ENCODE measurements around the gene C19orf73. TPM values are rescaled to one million over a fixed set of nuclear protein-coding genes. Genes with fewer than 3 reads are reported as not detected.
A peak's percentile ranks its signal among the peaks of the same experiment; 100 is the strongest.
"Not testable (repeated sequence)": the region's sequence is repeated elsewhere in the genome, so short reads cannot be mapped to it uniquely, and the experiment has no call there.

Gene C19orf73
- total RNA-seq, 1 donor from 2014 or later: not detected

- Histone ChIP-seq H3K4me1 (ENCODE audit: control insufficient read depth in 3 of 3, insufficient read depth in 3 of 3, low read length in 3 of 3) (peaks cover 34 to 65% (median 52%) of the 10 kb centered on the region in 3 donors), H3K9ac (ENCODE audit: low read depth in 1 of 3, low read length in 3 of 3) (peak overlapping the region; percentile 83 to 92 (median 90)), H3K27ac (ENCODE audit: low read depth, low read length) (peak overlapping the region; percentile 83), H3K27me3 (ENCODE audit: control insufficient read depth in 3 of 3, insufficient read depth in 3 of 3, low read length in 3 of 3) (no peaks in the 10 kb centered on the region), H3K9me3 (ENCODE audit: control insufficient read depth in 3 of 3, low read length in 3 of 3) (no peaks in the 10 kb centered on the region), H3K4me3 (ENCODE audit: low read length in 3 of 3) (peak overlapping the region; percentile 91 to 94 (median 92)), H3K36me3 (ENCODE audit: control insufficient read depth in 3 of 3, insufficient read depth in 3 of 3, low read length in 3 of 3) (peaks cover 0 to 9% (median 0%) of the 10 kb centered on the region in 3 donors)
These were observed 30.7 kb upstream of the C19orf73 start for GRCh38 chr19:49149652-49150105.

DNA sequence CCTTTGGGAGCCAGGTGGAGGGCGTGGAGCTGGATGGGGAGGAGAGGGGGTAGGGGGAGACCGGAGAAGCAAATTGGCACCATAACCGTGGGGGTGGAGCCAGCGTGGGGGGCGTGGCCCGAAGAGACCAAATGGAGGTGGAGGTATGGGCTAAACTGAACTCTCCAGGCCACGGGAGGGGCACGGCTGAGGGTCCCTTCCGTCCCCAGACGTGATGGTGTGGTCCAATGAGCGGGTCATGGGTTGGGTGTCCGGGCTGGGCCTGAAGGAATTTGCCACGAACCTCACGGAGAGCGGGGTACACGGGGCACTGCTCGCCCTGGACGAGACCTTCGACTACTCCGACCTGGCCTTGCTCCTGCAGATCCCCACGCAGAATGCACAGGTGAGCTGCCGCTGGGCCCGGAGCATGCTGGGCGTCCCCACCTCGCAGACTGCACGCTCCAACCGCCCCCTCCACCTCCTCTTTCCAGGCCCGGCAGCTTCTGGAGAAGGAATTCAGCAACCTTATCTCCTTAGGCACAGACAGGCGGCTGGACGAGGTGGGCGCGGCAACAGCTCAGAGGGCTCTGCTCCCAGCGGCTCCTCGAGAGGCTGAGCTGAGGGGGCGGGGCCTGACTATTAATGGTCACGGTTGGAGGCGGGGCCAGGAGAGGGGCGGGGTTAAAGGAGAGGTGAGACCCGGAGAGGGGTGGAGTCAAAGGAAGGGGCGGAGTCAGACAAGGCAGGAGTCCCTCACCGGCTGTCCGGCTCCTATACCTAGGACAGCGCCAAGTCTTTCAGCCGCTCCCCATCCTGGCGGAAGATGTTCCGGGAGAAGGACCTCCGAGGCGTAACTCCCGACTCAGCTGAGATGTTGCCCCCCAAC is 30.1 kb upstream of the C19orf73 start:
- H3K9ac ChIP-seq (ENCODE audit: low read depth in 1 of 3, low read length in 3 of 3): peak overlapping the region; percentile 83 to 92 (median 90)
- H3K4me3 ChIP-seq (ENCODE audit: low read length in 3 of 3): peak overlapping the region; percentile 91 to 94 (median 92)

DNA sequence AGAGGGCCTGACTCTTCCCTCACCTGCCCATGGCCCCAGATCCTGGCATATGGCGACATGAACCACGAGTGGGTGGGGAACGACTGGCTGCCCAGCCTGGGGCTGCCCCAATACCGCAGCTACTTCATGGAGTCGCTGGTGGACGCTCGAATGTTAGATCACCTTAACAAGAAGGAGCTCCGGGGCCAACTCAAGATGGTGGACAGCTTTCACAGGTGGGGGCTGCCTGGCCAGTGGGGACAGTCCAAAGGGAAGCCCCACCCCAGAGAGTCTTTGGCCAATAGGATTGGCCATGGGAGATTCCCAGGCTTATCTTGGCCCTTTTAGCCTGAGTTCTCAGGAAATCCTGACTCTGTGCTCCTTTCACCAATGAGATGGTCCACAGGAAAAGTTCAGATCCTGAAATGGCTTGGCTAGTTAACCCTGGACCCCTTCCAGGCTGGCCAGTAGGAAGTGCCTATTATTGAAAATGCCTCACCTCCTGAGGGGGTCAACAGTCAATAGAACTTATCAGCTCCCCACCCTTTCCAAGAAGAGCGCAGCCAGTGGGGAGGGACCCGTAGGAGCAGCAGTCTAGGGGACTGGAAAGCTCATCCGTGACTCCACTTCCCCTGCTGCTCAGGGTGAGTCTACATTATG is 29.2 kb upstream of the C19orf73 start:
- H3K4me1 ChIP-seq (ENCODE audit: control insufficient read depth in 3 of 3, insufficient read depth in 3 of 3, low read length in 3 of 3): peaks cover 26 to 54% (median 40%) of the 10 kb centered on the region in 3 donors
- H3K9me3 ChIP-seq (ENCODE audit: control insufficient read depth in 3 of 3, low read length in 3 of 3): no peaks in the 10 kb centered on the region
- peak overlapping the region; percentile 83 for H3K27ac ChIP-seq (ENCODE audit: low read depth, low read length)
- H3K4me3 ChIP-seq (ENCODE audit: low read length in 3 of 3): peak overlapping the region; percentile 62 to 94 (median 92)
- H3K9ac ChIP-seq (ENCODE audit: low read depth in 1 of 3, low read length in 3 of 3): peak overlapping the region in 2 of 3 donors; percentile 50 to 77
- H3K36me3 ChIP-seq (ENCODE audit: control insufficient read depth in 3 of 3, insufficient read depth in 3 of 3, low read length in 3 of 3): peaks cover 0 to 8% (median 0%) of the 10 kb centered on the region in 3 donors
- H3K27me3 ChIP-seq (ENCODE audit: control insufficient read depth in 3 of 3, insufficient read depth in 3 of 3, low read length in 3 of 3): no peaks in the 10 kb centered on the region

More for the DNA sequence above, 30.1 kb upstream of the C19orf73 start:
- Histone ChIP-seq H3K4me1 (ENCODE audit: control insufficient read depth in 3 of 3, insufficient read depth in 3 of 3, low read length in 3 of 3) (peaks cover 31 to 59% (median 47%) of the 10 kb centered on the region in 3 donors), H3K27me3 (ENCODE audit: control insufficient read depth in 3 of 3, insufficient read depth in 3 of 3, low read length in 3 of 3) (no peaks in the 10 kb centered on the region), H3K9me3 (ENCODE audit: control insufficient read depth in 3 of 3, low read length in 3 of 3) (no peaks in the 10 kb centered on the region), H3K27ac (ENCODE audit: low read depth, low read length) (peak overlapping the region; percentile 83), H3K36me3 (ENCODE audit: control insufficient read depth in 3 of 3, insufficient read depth in 3 of 3, low read length in 3 of 3) (peaks cover 0 to 9% (median 0%) of the 10 kb centered on the region in 3 donors)

GRCh38 chr19:49146408-49146770 is 27.4 kb upstream of the C19orf73 start:
- H3K9me3 ChIP-seq (ENCODE audit: control insufficient read depth in 3 of 3, low read length in 3 of 3); H3K4me3 ChIP-seq (ENCODE audit: low read length in 3 of 3): not testable (repeated sequence)
- H3K4me1 ChIP-seq (ENCODE audit: control insufficient read depth in 3 of 3, insufficient read depth in 3 of 3, low read length in 3 of 3): peaks cover 28 to 51% (median 44%) of the 10 kb centered on the region in 3 donors

GRCh38 chr19:49145573-49146407 is 26.8 kb upstream of the C19orf73 start:
- H3K4me3 ChIP-seq (ENCODE audit: low read length in 3 of 3): peak overlapping the region; percentile 14 to 49 (median 29)
- H3K4me1 ChIP-seq (ENCODE audit: control insufficient read depth in 3 of 3, insufficient read depth in 3 of 3, low read length in 3 of 3): peaks cover 23 to 46% (median 38%) of the 10 kb centered on the region in 3 donors
- peak overlapping the region in 1 of 3 donors; percentile 33 for H3K9ac ChIP-seq (ENCODE audit: low read depth in 1 of 3, low read length in 3 of 3)

More at GRCh38 chr19:49146408-49146770, 27.4 kb upstream of the C19orf73 start:
- peak overlapping the region in 1 of 3 donors; percentile 33 for H3K9ac ChIP-seq (ENCODE audit: low read depth in 1 of 3, low read length in 3 of 3)
- not testable (repeated sequence) for H3K27me3 ChIP-seq (ENCODE audit: control insufficient read depth in 3 of 3, insufficient read depth in 3 of 3, low read length in 3 of 3); H3K27ac ChIP-seq (ENCODE audit: low read depth, low read length); H3K36me3 ChIP-seq (ENCODE audit: control insufficient read depth in 3 of 3, insufficient read depth in 3 of 3, low read length in 3 of 3)

GRCh38 chr19:49142866-49143335 is 24.0 kb upstream of the C19orf73 start:
- peaks cover 12 to 29% (median 23%) of the 10 kb centered on the region in 3 donors for H3K4me1 ChIP-seq (ENCODE audit: control insufficient read depth in 3 of 3, insufficient read depth in 3 of 3, low read length in 3 of 3)
- no peak overlapping the region for H3K27ac ChIP-seq (ENCODE audit: low read depth, low read length)
- H3K9me3 ChIP-seq (ENCODE audit: control insufficient read depth in 3 of 3, low read length in 3 of 3): no peaks in the 10 kb centered on the region
- H3K27me3 ChIP-seq (ENCODE audit: control insufficient read depth in 3 of 3, insufficient read depth in 3 of 3, low read length in 3 of 3): no peaks in the 10 kb centered on the region
- H3K36me3 ChIP-seq (ENCODE audit: control insufficient read depth in 3 of 3, insufficient read depth in 3 of 3, low read length in 3 of 3): no peaks in the 10 kb centered on the region
- H3K9ac ChIP-seq (ENCODE audit: low read depth in 1 of 3, low read length in 3 of 3): peak overlapping the region; percentile 48 to 80 (median 66)
- peak overlapping the region; percentile 76 to 94 (median 83) for H3K4me3 ChIP-seq (ENCODE audit: low read length in 3 of 3)

More at GRCh38 chr19:49145573-49146407, 26.8 kb upstream of the C19orf73 start:
- Histone ChIP-seq H3K27me3 (ENCODE audit: control insufficient read depth in 3 of 3, insufficient read depth in 3 of 3, low read length in 3 of 3) (no peaks in the 10 kb centered on the region), H3K9me3 (ENCODE audit: control insufficient read depth in 3 of 3, low read length in 3 of 3) (no peaks in the 10 kb centered on the region), H3K36me3 (ENCODE audit: control insufficient read depth in 3 of 3, insufficient read depth in 3 of 3, low read length in 3 of 3) (no peaks in the 10 kb centered on the region), H3K27ac (ENCODE audit: low read depth, low read length) (no peak overlapping the region)

DNA sequence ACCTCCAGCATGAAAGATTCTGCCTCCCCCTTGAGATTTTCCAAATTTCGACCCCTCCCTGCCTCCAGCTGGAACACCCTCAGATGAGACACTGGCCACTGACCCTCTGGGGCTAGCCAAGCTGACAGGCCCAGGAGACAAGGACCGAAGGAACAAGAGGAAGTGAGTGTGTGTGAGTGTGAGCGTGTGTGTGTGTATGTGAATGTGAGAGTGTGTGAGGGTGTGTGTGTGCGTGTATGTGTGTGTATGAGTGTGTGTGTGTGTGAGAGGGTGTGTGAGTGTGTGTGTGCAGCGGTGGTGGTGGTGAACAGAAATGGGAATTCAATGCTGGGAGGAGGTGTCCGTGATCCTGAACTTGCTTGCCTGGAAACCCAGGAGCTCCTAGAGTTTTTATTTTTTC is 22.4 kb upstream of the C19orf73 start:
- peaks cover 15 to 40% (median 28%) of the 10 kb centered on the region in 3 donors for H3K4me1 ChIP-seq (ENCODE audit: control insufficient read depth in 3 of 3, insufficient read depth in 3 of 3, low read length in 3 of 3)
- H3K9ac ChIP-seq (ENCODE audit: low read depth in 1 of 3, low read length in 3 of 3): no peak overlapping the region
- H3K27ac ChIP-seq (ENCODE audit: low read depth, low read length): no peak overlapping the region
- H3K9me3 ChIP-seq (ENCODE audit: control insufficient read depth in 3 of 3, low read length in 3 of 3): no peaks in the 10 kb centered on the region
- no peak overlapping the region for H3K4me3 ChIP-seq (ENCODE audit: low read length in 3 of 3)
- no peaks in the 10 kb centered on the region for H3K27me3 ChIP-seq (ENCODE audit: control insufficient read depth in 3 of 3, insufficient read depth in 3 of 3, low read length in 3 of 3)
- no peaks in the 10 kb centered on the region for H3K36me3 ChIP-seq (ENCODE audit: control insufficient read depth in 3 of 3, insufficient read depth in 3 of 3, low read length in 3 of 3)

- no peaks in the 10 kb centered on the region for H3K9me3 ChIP-seq (ENCODE audit: control insufficient read depth in 3 of 3, low read length in 3 of 3)
- H3K9ac ChIP-seq (ENCODE audit: low read depth in 1 of 3, low read length in 3 of 3): no peak overlapping the region
These were observed 22.0 kb upstream of the C19orf73 start for GRCh38 chr19:49140951-49141350.

DNA sequence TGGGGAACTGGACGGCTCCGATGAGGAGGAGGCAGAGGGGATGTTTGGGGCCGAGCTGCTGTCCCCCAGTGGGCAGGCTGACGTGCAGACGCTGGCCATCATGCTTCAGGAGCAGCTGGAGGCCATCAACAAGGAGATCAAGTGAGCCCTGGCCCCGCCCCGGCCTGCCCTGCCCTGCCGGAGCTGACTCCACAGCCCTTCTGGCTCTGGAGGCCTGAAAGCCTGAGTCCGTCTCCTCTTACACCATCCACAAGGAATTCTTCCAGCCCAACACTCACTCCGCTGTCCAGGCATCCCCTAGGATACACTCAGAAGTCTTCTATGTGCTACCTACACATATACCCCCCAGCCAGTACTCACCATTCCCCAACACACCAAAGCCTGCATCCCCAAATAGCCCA is 17.8 kb upstream of the C19orf73 start:
- Histone ChIP-seq H3K27me3 (ENCODE audit: control insufficient read depth in 3 of 3, insufficient read depth in 3 of 3, low read length in 3 of 3) (peaks cover 5 to 14% (median 11%) of the 10 kb centered on the region in 3 donors), H3K9me3 (ENCODE audit: control insufficient read depth in 3 of 3, low read length in 3 of 3) (no peaks in the 10 kb centered on the region), H3K36me3 (ENCODE audit: control insufficient read depth in 3 of 3, insufficient read depth in 3 of 3, low read length in 3 of 3) (no peaks in the 10 kb centered on the region), H3K27ac (ENCODE audit: low read depth, low read length) (no peak overlapping the region), H3K4me1 (ENCODE audit: control insufficient read depth in 3 of 3, insufficient read depth in 3 of 3, low read length in 3 of 3) (peaks cover 17 to 39% (median 27%) of the 10 kb centered on the region in 3 donors), H3K9ac (ENCODE audit: low read depth in 1 of 3, low read length in 3 of 3) (no peak overlapping the region), H3K4me3 (ENCODE audit: low read length in 3 of 3) (no peak overlapping the region)

More at GRCh38 chr19:49140951-49141350, 22.0 kb upstream of the C19orf73 start:
- Histone ChIP-seq H3K4me1 (ENCODE audit: control insufficient read depth in 3 of 3, insufficient read depth in 3 of 3, low read length in 3 of 3) (peaks cover 11 to 38% (median 28%) of the 10 kb centered on the region in 3 donors), H3K36me3 (ENCODE audit: control insufficient read depth in 3 of 3, insufficient read depth in 3 of 3, low read length in 3 of 3) (no peaks in the 10 kb centered on the region), H3K27ac (ENCODE audit: low read depth, low read length) (no peak overlapping the region), H3K27me3 (ENCODE audit: control insufficient read depth in 3 of 3, insufficient read depth in 3 of 3, low read length in 3 of 3) (peaks cover 0 to 2% (median 0%) of the 10 kb centered on the region in 3 donors), H3K4me3 (ENCODE audit: low read length in 3 of 3) (no peak overlapping the region)
